ENCODE results near the gene ZNF287.

Gene ZNF287

DNA sequence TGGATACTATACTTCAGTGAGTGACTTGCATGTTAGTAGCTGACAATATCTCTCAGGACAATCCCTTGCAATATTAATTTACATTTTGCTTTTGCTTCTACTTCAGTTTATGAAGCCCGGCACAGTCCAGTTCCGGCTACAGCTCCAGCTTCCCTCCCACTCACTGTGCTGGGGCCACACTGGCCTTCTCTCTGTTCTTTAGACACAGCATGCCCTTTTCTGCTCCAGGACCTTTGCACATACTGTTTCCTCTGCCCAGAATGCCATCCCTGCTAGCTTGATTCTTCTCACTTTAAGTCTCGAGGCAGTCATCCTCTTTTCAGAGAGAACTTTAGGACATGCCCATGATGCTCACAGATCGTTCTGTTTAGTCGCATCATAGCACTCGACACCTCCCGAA is 51.5 kb downstream of the ZNF287 start:
- H3K4me3 ChIP-seq (ENCODE audit: low read depth, low read length), result no peak overlapping the region

DNA sequence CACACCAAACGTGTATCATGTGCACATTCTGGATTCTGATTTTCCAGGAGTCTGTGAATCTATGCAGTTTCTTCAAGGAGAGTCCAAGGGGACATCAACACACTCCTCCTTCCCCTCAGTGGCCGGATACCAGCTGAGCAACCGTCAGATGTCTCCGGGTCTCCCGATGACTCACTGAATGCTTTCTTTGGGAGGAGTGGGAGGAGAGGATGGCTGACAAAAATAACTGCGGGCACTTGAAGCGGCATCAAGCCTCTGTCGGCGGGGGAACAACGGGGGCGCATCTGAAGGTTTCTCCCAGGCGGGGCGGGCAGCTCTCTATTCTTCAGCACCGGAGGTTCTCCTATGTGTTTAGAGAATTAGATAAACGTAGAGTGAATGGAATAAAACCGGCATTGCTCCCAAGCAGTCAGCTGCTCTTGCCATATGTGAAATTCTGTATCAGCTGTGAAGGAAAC is 52.4 kb downstream of the ZNF287 start:
- H3K4me3 ChIP-seq (ENCODE audit: low read depth, low read length), result no peak overlapping the region

DNA sequence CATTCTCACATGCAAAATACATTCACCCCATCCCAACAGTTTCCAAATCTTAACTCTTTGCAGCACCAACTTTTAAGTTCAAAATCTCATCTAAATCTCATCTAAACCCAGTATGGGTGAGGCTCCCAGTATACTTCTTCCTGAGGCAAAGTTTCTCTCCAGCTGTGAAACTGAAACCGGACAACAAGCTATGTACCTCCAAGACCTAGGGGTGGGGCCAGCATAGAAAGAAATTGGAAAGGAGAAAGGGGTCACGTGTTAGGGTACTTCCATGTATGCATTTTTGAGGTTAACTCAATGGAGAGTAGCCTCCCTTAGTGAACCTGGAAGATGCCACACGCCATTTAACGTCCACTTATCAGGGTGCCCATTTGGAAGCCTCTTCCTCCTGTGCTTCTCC is 53.1 kb downstream of the ZNF287 start:
- H3K4me3 ChIP-seq (ENCODE audit: low read depth, low read length), result no peak overlapping the region

DNA sequence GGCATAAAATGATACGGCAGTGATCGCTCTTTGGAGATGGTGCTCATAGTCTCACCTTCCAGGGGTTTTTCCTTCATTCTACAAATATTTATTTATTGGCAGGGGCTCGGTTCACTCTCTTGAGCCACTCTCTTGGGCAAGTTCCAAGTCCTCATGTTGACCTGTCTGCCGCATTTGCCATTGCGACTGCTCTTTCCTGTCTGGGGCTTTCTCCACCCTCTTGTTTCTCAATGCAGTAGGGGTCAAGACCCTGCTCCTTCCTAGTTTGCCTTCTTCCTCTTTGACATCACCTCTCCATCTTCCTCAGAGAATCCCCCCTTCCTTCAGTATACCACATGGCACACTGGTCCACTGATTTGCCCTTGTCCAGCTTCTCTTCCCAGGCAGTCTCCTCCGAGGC is 55.1 kb downstream of the ZNF287 start:
- H3K4me3 ChIP-seq (ENCODE audit: low read depth, low read length), result no peak overlapping the region

DNA sequence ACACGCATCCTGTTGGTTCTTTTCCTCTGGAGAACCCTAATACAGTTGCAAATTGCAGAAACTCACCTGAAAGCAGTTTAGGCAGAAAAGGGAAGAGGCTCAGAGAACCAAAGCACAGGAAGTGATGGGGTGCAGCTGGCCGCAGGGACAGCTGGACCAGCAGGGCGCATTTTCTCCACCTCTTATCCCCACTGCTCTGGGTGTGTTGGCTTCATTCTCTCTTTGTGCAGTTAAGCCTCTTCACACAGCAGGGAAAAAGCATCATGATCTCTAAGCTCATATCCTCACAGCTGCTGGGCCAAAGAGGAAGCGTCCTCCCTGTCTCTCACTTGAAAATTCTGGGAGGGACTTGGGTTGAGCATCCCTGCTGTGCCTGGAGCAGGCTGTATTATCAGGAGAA is 57.0 kb downstream of the ZNF287 start:
- H3K4me3 ChIP-seq (ENCODE audit: low read depth, low read length), result no peak overlapping the region

DNA sequence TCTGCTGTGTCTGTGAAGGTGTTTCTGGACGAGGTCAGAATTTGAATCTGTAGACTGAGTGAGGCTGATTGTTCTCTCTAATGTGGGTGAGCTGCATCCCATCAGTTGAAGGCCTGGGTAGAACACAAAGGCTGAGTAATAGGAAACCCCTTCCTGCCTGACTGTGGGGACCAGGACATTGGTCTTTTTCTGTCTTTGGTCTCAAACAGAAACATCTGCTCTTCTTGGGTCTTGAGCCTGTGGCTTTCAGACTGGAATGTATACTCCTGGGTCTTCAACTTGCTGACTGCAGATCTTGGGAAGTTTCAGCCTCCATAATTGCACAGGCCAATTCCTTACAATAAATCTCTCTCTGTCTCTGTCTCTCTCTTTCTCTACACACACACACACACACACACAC is 57.4 kb downstream of the ZNF287 start:
- H3K4me3 ChIP-seq (ENCODE audit: low read depth, low read length), result no peak overlapping the region

DNA sequence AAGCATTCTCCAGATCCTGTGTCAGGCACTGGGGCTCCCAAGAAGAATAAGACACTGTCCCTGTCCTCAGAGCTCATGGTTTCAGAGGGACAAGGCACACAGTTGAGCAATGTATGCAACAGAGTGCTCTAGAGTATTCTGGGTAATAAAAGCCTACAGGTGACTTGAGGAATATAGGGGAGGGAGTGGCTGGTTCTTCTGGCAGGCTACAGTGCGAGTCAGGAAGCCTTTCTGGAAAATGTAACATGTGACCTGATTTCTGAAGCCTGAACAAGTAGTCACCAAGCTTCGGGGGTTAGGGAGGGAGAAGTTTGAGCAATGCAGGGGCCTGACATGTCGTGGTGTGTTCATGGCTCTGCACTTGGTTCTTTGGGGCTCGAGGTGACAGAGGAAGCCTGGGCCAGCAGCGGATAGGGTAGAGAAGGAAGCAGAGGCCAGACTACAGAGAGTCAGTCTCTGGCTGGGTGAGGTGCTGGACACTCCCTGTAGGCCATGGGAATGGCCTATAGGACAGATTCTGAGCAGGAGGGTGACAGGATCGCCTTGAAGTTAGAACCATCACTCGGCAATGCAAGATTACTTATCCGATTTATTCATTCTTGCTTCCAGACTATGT is 61.0 kb downstream of the ZNF287 start:
- H3K4me3 ChIP-seq (ENCODE audit: low read depth, low read length), result no peak overlapping the region

DNA sequence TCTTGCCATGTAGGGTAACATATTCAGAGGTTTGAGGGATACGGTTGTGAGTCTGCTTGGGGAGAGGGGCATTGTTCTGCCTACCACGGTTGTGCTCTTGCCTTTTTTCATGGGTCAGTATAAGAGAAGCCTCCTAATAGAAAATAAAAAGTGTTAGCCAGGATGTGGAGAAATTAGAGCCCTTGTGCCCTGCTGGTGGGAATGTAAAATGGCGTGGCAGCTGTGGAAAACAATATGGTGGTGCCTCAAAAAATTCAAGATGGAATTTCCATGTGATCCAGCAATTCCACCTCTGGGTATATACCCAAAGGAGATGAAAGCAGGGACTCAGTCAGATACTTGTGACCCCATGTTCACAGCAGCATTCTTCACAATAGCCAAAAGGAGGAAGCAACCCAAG is 62.8 kb downstream of the ZNF287 start:
- no peak overlapping the region for H3K4me3 ChIP-seq (ENCODE audit: low read depth, low read length)

DNA sequence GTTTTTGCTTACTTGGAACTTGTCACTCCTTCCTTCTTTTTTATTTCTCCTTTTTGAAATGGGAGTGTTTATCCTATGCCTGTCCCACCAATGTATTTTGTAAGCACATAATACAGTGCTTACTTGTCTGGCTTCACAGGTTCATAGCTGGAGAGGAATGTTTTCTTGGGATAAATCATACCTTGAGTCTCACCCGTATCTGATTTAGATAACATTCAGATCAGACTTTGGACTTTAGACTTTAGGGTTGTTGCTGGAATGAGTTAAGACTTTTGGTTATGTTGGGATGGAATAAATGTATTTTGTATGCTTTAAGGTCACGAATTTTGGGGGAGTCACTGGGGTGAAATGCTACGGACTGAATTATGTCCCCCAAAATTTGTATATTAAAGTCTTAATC is 64.0 kb downstream of the ZNF287 start:
- no peak overlapping the region for H3K4me3 ChIP-seq (ENCODE audit: low read depth, low read length)
